GM12878 (cell line): Measurements from ENCODE around the gene NFE2L1. TPM values are rescaled to one million over a fixed set of nuclear protein-coding genes. Genes with fewer than 3 reads are reported as not detected.

ENCODE experiments used
- BMI1 ChIP-seq: fragments of 450-650 bp; IDR thresholded peaks from 2 replicates; pipeline ENCODE4 v1.6.1; 2016; ENCODE audit warnings: mild to moderate bottlenecking, moderate library complexity, borderline replicate concordance
- CHD2 ChIP-seq: IDR thresholded peaks from 2 replicates; pipeline ENCODE4 v1.6.1; 2011; ENCODE audit warnings: low read depth, low read length, improper control_type of control experiment, borderline replicate concordance
- E2F4 ChIP-seq: IDR thresholded peaks from 2 replicates; pipeline ENCODE4 v1.6.1; 2012; ENCODE audit warnings: low read depth, low read length, improper control_type of control experiment
- FOXM1 ChIP-seq: IDR thresholded peaks from 2 replicates; pipeline ENCODE4 v1.6.1; 2012; ENCODE audit warnings: low read depth, mild to moderate bottlenecking, inconsistent platforms, low read length, moderate library complexity
- MYC ChIP-seq: IDR thresholded peaks from 2 replicates; pipeline ENCODE4 v1.6.1; 2011; ENCODE audit warnings: mild to moderate bottlenecking, low read length, moderate library complexity, inconsistent platforms; ENCODE audit not compliant: insufficient read depth, insufficient replicate concordance, insufficient read length, severe bottlenecking
- NFXL1 ChIP-seq: fragments of 450-650 bp; IDR thresholded peaks from 2 replicates; pipeline ENCODE4 v1.6.1; 2017; ENCODE audit warnings: antibody characterized with exemption, mild to moderate bottlenecking, borderline replicate concordance
- NR2C1 ChIP-seq: fragments of 450-650 bp; IDR thresholded peaks from 2 replicates; pipeline ENCODE4 v1.6.1; 2017; ENCODE audit warnings: antibody characterized with exemption, mild to moderate bottlenecking, moderate library complexity
- NR2F1 ChIP-seq: fragments of 450-650 bp; conservative IDR thresholded peaks from 2 replicates; pipeline ENCODE4 v1.6.1; 2017; ENCODE audit warnings: mild to moderate bottlenecking
- NRF1 ChIP-seq: conservative IDR thresholded peaks from 2 replicates; pipeline ENCODE4 v1.6.1; 2011; ENCODE audit warnings: mild to moderate bottlenecking, low read depth, low read length, improper control_type of control experiment
- PML ChIP-seq: IDR thresholded peaks from 2 replicates; pipeline ENCODE4 v1.6.1; 2012; ENCODE audit warnings: low read length, inconsistent platforms
- POU2F2 ChIP-seq: IDR thresholded peaks from 3 replicates; pipeline ENCODE4 v1.6.1; 2011; ENCODE audit warnings: low read depth, mild to moderate bottlenecking, low read length, borderline replicate concordance
- RBBP5 ChIP-seq: fragments of 200-600 bp; sonication (generic); conservative IDR thresholded peaks from 2 replicates; pipeline ENCODE4 v1.6.1; 2016
- SMC3 ChIP-seq: IDR thresholded peaks from 2 replicates; pipeline ENCODE4 v1.6.1; 2011; ENCODE audit warnings: low read length, improper control_type of control experiment, borderline replicate concordance
- SP1 ChIP-seq: IDR thresholded peaks from one replicate; pipeline ENCODE4 v1.6.1; 2011; ENCODE audit warnings: low read depth, low read length
- SRF ChIP-seq, 2 experiments: IDR thresholded peaks; 2 replicates each; pipeline ENCODE4 v1.6.1; 2011; ENCODE audit warnings: low read depth in 2 of 2, low read length in 2 of 2, mild to moderate bottlenecking in 1 of 2, moderate library complexity in 1 of 2
- SUZ12 ChIP-seq: fragments of 200-600 bp; sonication (generic); IDR thresholded peaks from one replicate; pipeline ENCODE4 v1.6.1; 2018; ENCODE audit warnings: antibody characterized with exemption, mild to moderate bottlenecking; ENCODE audit not compliant: unreplicated experiment
- polyA plus RNA-seq, 11 experiments: library from polyadenylated mRNA; depleted of rRNA in 4 of 11; unstranded in 6 of 11; stranded (reverse) in 5 of 11; fragments of >200 nt; fragmentation: Nextera tagmentation in 4 of 11; fragmentation: Illumina TruSeq in 1 of 11; extraction: Ambion mirVana in 4 of 11; extraction: Trizol in 1 of 11; gene quantifications; 1 replicate in 1 of 11; 2 replicates in 10 of 11; pipeline versions ENCODE4 v1.2.1 to v1.2.3, GENCODE V29; 2011 to 2016; ENCODE audit warnings: inconsistent platforms in 2 of 11, missing spikeins in 2 of 11, low read depth in 1 of 11
- total RNA-seq, 4 experiments: library from RNA; depleted of rRNA in 3 of 4; stranded (reverse); fragments of >200 nt in 3 of 4; fragmentation: Illumina TruSeq in 1 of 4; extraction: Trizol in 1 of 4; gene quantifications; 2 replicates each; pipeline versions ENCODE4 v1.2.1 to v1.2.3, GENCODE V29; 2013 to 2021
- TF ChIP-seq, protein P1 (sequence below): fragments of 450-650 bp; formaldehyde crosslinking; IDR thresholded peaks from 2 replicates; pipeline ENCODE4 v1.4.0; 2020; ENCODE audit warnings: mild to moderate bottlenecking, moderate library complexity
- TF ChIP-seq, protein P2 (sequence below): IDR thresholded peaks from 2 replicates; pipeline ENCODE4 v1.6.1; 2012; ENCODE audit warnings: low read depth, low read length, improper control_type of control experiment
- TF ChIP-seq, protein P3 (sequence below): fragments of 450-650 bp; IDR thresholded peaks from 2 replicates; pipeline ENCODE4 v1.6.1; 2017; ENCODE audit warnings: borderline replicate concordance
- TF ChIP-seq, protein P4 (sequence below): fragments of 450-650 bp; IDR thresholded peaks from 2 replicates; pipeline ENCODE4 v1.6.1; 2018; ENCODE audit warnings: borderline replicate concordance, mild to moderate bottlenecking; ENCODE audit not compliant: partially characterized antibody

The NFE2L1 gene
- total and polyA plus RNA-seq, 10 of the 15 experiments (the other 5 are each of a cell fraction or from before 2014, with no cell fraction given): 3.8 to 104 (median 26.4) TPM

DNA sequence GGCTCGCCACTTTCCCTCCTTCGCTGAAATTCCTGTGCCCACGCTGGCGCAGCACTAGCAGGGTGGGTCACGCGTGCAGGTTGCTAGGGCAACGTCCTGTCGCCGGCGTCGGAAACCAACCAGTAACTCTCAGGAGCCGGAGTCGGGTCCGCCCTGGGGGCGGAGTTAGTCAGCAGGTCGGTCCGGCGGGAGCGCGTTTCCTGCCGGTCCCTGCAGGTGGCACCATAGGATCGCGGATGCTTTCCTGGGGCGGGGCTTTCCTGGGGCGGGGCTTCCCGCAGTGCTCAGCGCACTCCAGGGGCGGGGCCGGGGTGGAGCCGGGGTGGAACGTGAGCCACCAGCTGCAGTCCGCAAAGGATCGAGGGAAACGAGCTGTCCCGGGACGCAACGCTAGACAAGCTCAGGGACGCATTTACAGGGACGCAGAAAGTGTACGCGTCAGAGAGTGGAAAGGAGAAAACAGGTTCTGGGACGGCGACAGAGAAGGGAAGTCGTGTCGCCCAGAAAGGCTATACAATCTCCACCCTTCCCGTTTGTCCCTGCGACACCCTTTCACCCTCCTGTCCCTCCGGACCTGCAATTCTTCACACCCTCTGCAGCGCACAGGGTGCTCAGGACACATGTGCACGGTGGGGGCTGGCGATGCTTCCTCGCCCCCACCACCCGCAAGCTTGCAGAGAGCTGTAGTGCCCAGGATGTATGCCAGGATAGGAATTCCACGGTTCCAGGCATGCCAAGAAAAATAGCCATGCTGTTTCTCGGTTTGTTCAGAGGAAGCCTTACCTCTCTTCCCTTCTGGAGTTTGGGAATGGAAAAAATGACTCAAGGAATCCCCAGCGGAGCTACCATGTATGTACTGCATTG is 22.9 kb upstream of the NFE2L1 start (continued):
- TF ChIP-seq, protein P1, sequence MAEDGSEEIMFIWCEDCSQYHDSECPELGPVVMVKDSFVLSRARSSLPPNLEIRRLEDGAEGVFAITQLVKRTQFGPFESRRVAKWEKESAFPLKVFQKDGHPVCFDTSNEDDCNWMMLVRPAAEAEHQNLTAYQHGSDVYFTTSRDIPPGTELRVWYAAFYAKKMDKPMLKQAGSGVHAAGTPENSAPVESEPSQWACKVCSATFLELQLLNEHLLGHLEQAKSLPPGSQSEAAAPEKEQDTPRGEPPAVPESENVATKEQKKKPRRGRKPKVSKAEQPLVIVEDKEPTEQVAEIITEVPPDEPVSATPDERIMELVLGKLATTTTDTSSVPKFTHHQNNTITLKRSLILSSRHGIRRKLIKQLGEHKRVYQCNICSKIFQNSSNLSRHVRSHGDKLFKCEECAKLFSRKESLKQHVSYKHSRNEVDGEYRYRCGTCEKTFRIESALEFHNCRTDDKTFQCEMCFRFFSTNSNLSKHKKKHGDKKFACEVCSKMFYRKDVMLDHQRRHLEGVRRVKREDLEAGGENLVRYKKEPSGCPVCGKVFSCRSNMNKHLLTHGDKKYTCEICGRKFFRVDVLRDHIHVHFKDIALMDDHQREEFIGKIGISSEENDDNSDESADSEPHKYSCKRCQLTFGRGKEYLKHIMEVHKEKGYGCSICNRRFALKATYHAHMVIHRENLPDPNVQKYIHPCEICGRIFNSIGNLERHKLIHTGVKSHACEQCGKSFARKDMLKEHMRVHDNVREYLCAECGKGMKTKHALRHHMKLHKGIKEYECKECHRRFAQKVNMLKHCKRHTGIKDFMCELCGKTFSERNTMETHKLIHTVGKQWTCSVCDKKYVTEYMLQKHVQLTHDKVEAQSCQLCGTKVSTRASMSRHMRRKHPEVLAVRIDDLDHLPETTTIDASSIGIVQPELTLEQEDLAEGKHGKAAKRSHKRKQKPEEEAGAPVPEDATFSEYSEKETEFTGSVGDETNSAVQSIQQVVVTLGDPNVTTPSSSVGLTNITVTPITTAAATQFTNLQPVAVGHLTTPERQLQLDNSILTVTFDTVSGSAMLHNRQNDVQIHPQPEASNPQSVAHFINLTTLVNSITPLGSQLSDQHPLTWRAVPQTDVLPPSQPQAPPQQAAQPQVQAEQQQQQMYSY (CRISPR knock-in tag): no peak
- TF ChIP-seq, protein P2, sequence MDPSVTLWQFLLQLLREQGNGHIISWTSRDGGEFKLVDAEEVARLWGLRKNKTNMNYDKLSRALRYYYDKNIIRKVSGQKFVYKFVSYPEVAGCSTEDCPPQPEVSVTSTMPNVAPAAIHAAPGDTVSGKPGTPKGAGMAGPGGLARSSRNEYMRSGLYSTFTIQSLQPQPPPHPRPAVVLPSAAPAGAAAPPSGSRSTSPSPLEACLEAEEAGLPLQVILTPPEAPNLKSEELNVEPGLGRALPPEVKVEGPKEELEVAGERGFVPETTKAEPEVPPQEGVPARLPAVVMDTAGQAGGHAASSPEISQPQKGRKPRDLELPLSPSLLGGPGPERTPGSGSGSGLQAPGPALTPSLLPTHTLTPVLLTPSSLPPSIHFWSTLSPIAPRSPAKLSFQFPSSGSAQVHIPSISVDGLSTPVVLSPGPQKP: no peak
- TF ChIP-seq, protein P3, sequence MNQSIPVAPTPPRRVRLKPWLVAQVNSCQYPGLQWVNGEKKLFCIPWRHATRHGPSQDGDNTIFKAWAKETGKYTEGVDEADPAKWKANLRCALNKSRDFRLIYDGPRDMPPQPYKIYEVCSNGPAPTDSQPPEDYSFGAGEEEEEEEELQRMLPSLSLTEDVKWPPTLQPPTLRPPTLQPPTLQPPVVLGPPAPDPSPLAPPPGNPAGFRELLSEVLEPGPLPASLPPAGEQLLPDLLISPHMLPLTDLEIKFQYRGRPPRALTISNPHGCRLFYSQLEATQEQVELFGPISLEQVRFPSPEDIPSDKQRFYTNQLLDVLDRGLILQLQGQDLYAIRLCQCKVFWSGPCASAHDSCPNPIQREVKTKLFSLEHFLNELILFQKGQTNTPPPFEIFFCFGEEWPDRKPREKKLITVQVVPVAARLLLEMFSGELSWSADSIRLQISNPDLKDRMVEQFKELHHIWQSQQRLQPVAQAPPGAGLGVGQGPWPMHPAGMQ: no peak
- TF ChIP-seq NFXL1 (no peak), PML (no peak), FOXM1 (no peak), RBBP5 (no peak), POU2F2 (no peak), SP1 (peak; percentile 80), NR2F1 (no peak), CHD2 (peak; percentile 55; the same call in 1 of the 2 replicates), E2F4 (no peak), NRF1 (no peak), SRF (IDR thresholded peaks at IDR 0.05; ENCODE audit: low read depth in 2 of 2, low read length in 2 of 2) (no peak), BMI1 (peak; percentile 98), NR2C1 (no peak), SMC3 (peak; percentile 66), MYC (no peak), SUZ12 (no peak)
- TF ChIP-seq, protein P4, sequence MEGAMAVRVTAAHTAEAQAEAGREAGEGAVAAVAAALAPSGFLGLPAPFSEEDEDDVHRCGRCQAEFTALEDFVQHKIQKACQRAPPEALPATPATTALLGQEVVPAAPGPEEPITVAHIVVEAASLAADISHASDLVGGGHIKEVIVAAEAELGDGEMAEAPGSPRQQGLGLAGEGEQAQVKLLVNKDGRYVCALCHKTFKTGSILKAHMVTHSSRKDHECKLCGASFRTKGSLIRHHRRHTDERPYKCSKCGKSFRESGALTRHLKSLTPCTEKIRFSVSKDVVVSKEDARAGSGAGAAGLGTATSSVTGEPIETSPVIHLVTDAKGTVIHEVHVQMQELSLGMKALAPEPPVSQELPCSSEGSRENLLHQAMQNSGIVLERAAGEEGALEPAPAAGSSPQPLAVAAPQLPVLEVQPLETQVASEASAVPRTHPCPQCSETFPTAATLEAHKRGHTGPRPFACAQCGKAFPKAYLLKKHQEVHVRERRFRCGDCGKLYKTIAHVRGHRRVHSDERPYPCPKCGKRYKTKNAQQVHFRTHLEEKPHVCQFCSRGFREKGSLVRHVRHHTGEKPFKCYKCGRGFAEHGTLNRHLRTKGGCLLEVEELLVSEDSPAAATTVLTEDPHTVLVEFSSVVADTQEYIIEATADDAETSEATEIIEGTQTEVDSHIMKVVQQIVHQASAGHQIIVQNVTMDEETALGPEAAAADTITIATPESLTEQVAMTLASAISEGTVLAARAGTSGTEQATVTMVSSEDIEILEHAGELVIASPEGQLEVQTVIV: no peak
